SK-N-SH (cell line): ENCODE results near the gene NR5A1. TPM values are rescaled to one million over a fixed set of nuclear protein-coding genes. Genes with fewer than 3 reads are reported as not detected.

Experiments used
- CTCF ChIA-PET: fragments of 300-600, 350-600 bp; formaldehyde crosslinking; extraction: SDS; loops from one replicate; lab custom pipeline; 2021; lab: Yijun Ruan, JAX
- POLR2A ChIA-PET: fragments of 350-600 bp; sonication (Branson Sonifier 250); formaldehyde crosslinking; extraction: SDS; loops from one replicate; lab custom pipeline; 2020; ENCODE audit warnings: antibody characterized with exemption, inconsistent platforms; lab: Yijun Ruan, JAX
- DNase-seq: peaks from one replicate; pipeline ENCODE4 v3.0.0; 2012
- H2AFZ ChIP-seq: fragments of 200-600 bp; sonication (generic); 2 replicates; pipeline ENCODE4 v1.8.1; 2016; ENCODE audit warnings: antibody characterized with exemption, mild to moderate bottlenecking, low read depth
- H3F3A ChIP-seq: fragments of 200-600 bp; sonication (generic); replicated peaks from 2 replicates; pipeline ENCODE3; 2016; ENCODE audit warnings: antibody characterized with exemption, mild to moderate bottlenecking; ENCODE audit not compliant: insufficient read depth
- H3K27ac ChIP-seq, 2 experiments: fragments of 200-500 bp in 1 of 2; fragments of 200-600 bp in 1 of 2; sonication (Bioruptor generic) in 1 of 2; sonication (generic), shearing (Covaris generic) in 1 of 2; 2 replicates each; pipeline versions ENCODE4 v1.5.1 to v1.6.1; 2014 to 2016; ENCODE audit warnings: low read depth in 2 of 2, inconsistent platforms in 1 of 2, low read length in 1 of 2, mild to moderate bottlenecking in 1 of 2, mixed read lengths in 1 of 2
- H3K27me3 ChIP-seq: fragments of 200-600 bp; sonication (generic), shearing (Covaris generic); 2 replicates; pipeline ENCODE4 v1.6.1; 2016; ENCODE audit warnings: mixed run types; ENCODE audit not compliant: insufficient read depth
- H3K36me3 ChIP-seq, 2 experiments: fragments of 200-500 bp in 1 of 2; fragments of 200-600 bp in 1 of 2; sonication (Bioruptor generic) in 1 of 2; sonication (generic) in 1 of 2; replicated peaks in 1 of 2; 2 replicates each; pipeline versions ENCODE3 to v1.5.1; 2014 to 2016; ENCODE audit warnings: low read length in 1 of 2, mild to moderate bottlenecking in 1 of 2; ENCODE audit not compliant: insufficient read depth in 2 of 2, control insufficient read depth in 1 of 2
- H3K4me1 ChIP-seq, 2 experiments: fragments of 200-500 bp in 1 of 2; fragments of 200-600 bp in 1 of 2; sonication (Bioruptor generic) in 1 of 2; sonication (generic), shearing (Covaris generic) in 1 of 2; 2 replicates each; pipeline versions ENCODE4 v1.5.1 to v1.6.1; 2014 to 2016; ENCODE audit warnings: low read depth in 1 of 2, low read length in 1 of 2, mixed run types in 1 of 2; ENCODE audit not compliant: insufficient read depth in 2 of 2, control insufficient read depth in 1 of 2
- H3K4me2 ChIP-seq: fragments of 200-600 bp; sonication (generic), shearing (Covaris generic); 2 replicates; pipeline ENCODE4 v1.6.1; 2017; ENCODE audit warnings: mixed run types
- H3K4me3 ChIP-seq, 2 experiments: fragments of 200-500 bp in 1 of 2; fragments of 200-600 bp in 1 of 2; sonication (Bioruptor generic) in 1 of 2; sonication (generic), shearing (Covaris generic) in 1 of 2; 2 replicates each; pipeline versions ENCODE4 v1.5.1 to v1.8.1; 2014 to 2016; ENCODE audit warnings: low read depth in 2 of 2, inconsistent platforms in 1 of 2, low read length in 1 of 2, mild to moderate bottlenecking in 1 of 2, mixed read lengths in 1 of 2, moderate library complexity in 1 of 2
- H3K79me2 ChIP-seq: fragments of 200-600 bp; sonication (generic); 2 replicates; pipeline ENCODE4 v1.8.1; 2017; ENCODE audit warnings: mild to moderate bottlenecking; ENCODE audit not compliant: insufficient read depth
- H3K9ac ChIP-seq: fragments of 200-600 bp; sonication (generic); 2 replicates; pipeline ENCODE4 v1.6.1; 2017; ENCODE audit warnings: mixed run types
- H3K9me2 ChIP-seq: fragments of 200-600 bp; sonication (generic); 2 replicates; pipeline ENCODE4 v1.6.1; 2017; ENCODE audit warnings: mixed run types
- H3K9me3 ChIP-seq: fragments of 200-600 bp; sonication (generic); 2 replicates; pipeline ENCODE4 v1.6.1; 2017; ENCODE audit warnings: mixed run types, mild to moderate bottlenecking, moderate library complexity
- H4K20me1 ChIP-seq: fragments of 200-600 bp; sonication (generic); 2 replicates; pipeline ENCODE4 v1.6.1; 2017; ENCODE audit warnings: mild to moderate bottlenecking, mixed run types; ENCODE audit not compliant: insufficient read depth
- EP300 ChIP-seq, 2 experiments: IDR thresholded peaks; 2 replicates each; pipeline versions ENCODE4 v1.4.0 to v1.6.1; 2012; ENCODE audit warnings: borderline replicate concordance in 1 of 2, low read depth in 1 of 2, low read length in 1 of 2
- FOSL2 ChIP-seq: IDR thresholded peaks from 2 replicates; pipeline ENCODE4 v1.4.0; 2012; ENCODE audit warnings: low read depth, mild to moderate bottlenecking, moderate library complexity, borderline replicate concordance
- FOXM1 ChIP-seq: IDR thresholded peaks from 2 replicates; pipeline ENCODE4 v1.4.0; 2012; ENCODE audit warnings: low read depth, mild to moderate bottlenecking
- GABPA ChIP-seq: IDR thresholded peaks from 2 replicates; pipeline ENCODE4 v1.4.0; 2012; ENCODE audit warnings: low read depth, mild to moderate bottlenecking
- JUND ChIP-seq: IDR thresholded peaks from 2 replicates; pipeline ENCODE4 v1.4.0; 2012
- NRF1 ChIP-seq: IDR thresholded peaks from 2 replicates; pipeline ENCODE4 v1.6.1; 2012; ENCODE audit warnings: low read depth, mild to moderate bottlenecking, low read length
- POLR2AphosphoS5 ChIP-seq: IDR thresholded peaks from 2 replicates; pipeline ENCODE4 v1.6.1; 2012; ENCODE audit warnings: low read depth, low read length
- RAD21 ChIP-seq: IDR thresholded peaks from 2 replicates; pipeline ENCODE4 v1.6.1; 2012; ENCODE audit warnings: mild to moderate bottlenecking, low read length
- RFX5 ChIP-seq: IDR thresholded peaks from 2 replicates; pipeline ENCODE4 v1.6.1; 2012; ENCODE audit warnings: mild to moderate bottlenecking, improper control_type of control experiment, low read length
- RXRA ChIP-seq: IDR thresholded peaks from 2 replicates; pipeline ENCODE4 v1.4.0; 2012; ENCODE audit warnings: low read depth, mild to moderate bottlenecking, borderline replicate concordance
- SIN3A ChIP-seq: IDR thresholded peaks from 2 replicates; pipeline ENCODE4 v1.6.1; 2012; ENCODE audit warnings: low read depth, mild to moderate bottlenecking, low read length, moderate library complexity, borderline replicate concordance
- SMC3 ChIP-seq: IDR thresholded peaks from 2 replicates; pipeline ENCODE4 v1.6.1; 2012; ENCODE audit warnings: low read depth, low read length, improper control_type of control experiment
- TAF1 ChIP-seq: IDR thresholded peaks from 2 replicates; pipeline ENCODE4 v1.6.1; 2012; ENCODE audit warnings: low read depth, mild to moderate bottlenecking, low read length, moderate library complexity, borderline replicate concordance
- TCF12 ChIP-seq: IDR thresholded peaks from 2 replicates; pipeline ENCODE4 v1.4.0; 2012
- USF1 ChIP-seq: IDR thresholded peaks from 2 replicates; pipeline ENCODE4 v1.4.0; 2012; ENCODE audit warnings: low read depth, borderline replicate concordance
- ZBTB33 ChIP-seq: IDR thresholded peaks from 2 replicates; pipeline ENCODE4 v1.4.0; 2012; ENCODE audit warnings: low read depth, borderline replicate concordance
- WGBS: methylation state at CpG from one replicate; pipeline ENCODE4 v1.1.6; 2017; ENCODE audit warnings: low lambda C conversion rate; 5-methylcytosine and 5-hydroxymethylcytosine counted together
- polyA plus RNA-seq, 3 experiments: library from polyadenylated mRNA; depleted of rRNA; stranded (reverse); fragments of >200 nt; gene quantifications; 2 replicates each; pipeline ENCODE4 v1.2.3, GENCODE V29; 2012
- TF ChIP-seq, protein P1 (sequence below): IDR thresholded peaks from 2 replicates; pipeline ENCODE4 v1.4.0; 2012; ENCODE audit warnings: low read depth
- TF ChIP-seq, protein P2 (sequence below): IDR thresholded peaks from 2 replicates; pipeline ENCODE4; 2012
- TF ChIP-seq, protein P3 (sequence below): fragments of 150-350 bp; IDR thresholded peaks from 2 replicates; pipeline ENCODE4 v1.6.1; 2016; ENCODE audit warnings: mild to moderate bottlenecking, low read depth, low read length
- TF ChIP-seq, protein P4 (sequence below): fragments of 200-600 bp; sonication (generic); IDR thresholded peaks from 2 replicates; pipeline ENCODE4 v1.6.1; 2017; ENCODE audit warnings: antibody characterized with exemption, mild to moderate bottlenecking, moderate library complexity

The NR5A1 gene
- polyA plus RNA-seq, 1 of the 3 experiments (the other 2 are of a cell fraction): not detected

GRCh38 chr9:124449381-124450151 lies 57.6 kb downstream of the NR5A1 start:
- no peaks in the 10 kb centered on the region for H3K27me3 ChIP-seq
- ChIA-PET POLR2A (no interaction called here), CTCF (interaction anchor here (0.6 to 2.4 kb wide), 3 partner anchors 12 to 31 kb away, joined by 3 to 8 read pairs (median 4); no protein-coding TSS in a partner anchor)
- H3K9me2 ChIP-seq: no peaks in the 10 kb centered on the region
- no peaks in the 10 kb centered on the region for H3K9me3 ChIP-seq
- H3K27ac ChIP-seq: no peak overlapping the region
- no peaks in the 10 kb centered on the region for H4K20me1 ChIP-seq
- peak; percentile 27 for DNase-seq
- no peak overlapping the region for H2AFZ ChIP-seq
- TF ChIP-seq JUND (no peak), GABPA (no peak), POLR2AphosphoS5 (no peak), NRF1 (no peak), SIN3A (no peak), RFX5 (no peak), FOSL2 (no peak), USF1 (no peak), RXRA (no peak), TCF12 (no peak), ZBTB33 (no peak), RAD21 (no peak), FOXM1 (no peak), SMC3 (no peak), EP300 (IDR thresholded peaks at IDR 0.05; ENCODE audit: borderline replicate concordance in 1 of 2, low read depth in 1 of 2, low read length in 1 of 2) (no peak), TAF1 (no peak)
- TF ChIP-seq, protein P1, sequence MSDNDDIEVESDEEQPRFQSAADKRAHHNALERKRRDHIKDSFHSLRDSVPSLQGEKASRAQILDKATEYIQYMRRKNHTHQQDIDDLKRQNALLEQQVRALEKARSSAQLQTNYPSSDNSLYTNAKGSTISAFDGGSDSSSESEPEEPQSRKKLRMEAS: no peak
- TF ChIP-seq, protein P2, sequence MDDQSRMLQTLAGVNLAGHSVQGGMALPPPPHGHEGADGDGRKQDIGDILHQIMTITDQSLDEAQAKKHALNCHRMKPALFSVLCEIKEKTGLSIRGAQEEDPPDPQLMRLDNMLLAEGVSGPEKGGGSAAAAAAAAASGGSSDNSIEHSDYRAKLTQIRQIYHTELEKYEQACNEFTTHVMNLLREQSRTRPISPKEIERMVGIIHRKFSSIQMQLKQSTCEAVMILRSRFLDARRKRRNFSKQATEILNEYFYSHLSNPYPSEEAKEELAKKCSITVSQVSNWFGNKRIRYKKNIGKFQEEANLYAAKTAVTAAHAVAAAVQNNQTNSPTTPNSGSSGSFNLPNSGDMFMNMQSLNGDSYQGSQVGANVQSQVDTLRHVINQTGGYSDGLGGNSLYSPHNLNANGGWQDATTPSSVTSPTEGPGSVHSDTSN: no peak
- TF ChIP-seq, protein P3, sequence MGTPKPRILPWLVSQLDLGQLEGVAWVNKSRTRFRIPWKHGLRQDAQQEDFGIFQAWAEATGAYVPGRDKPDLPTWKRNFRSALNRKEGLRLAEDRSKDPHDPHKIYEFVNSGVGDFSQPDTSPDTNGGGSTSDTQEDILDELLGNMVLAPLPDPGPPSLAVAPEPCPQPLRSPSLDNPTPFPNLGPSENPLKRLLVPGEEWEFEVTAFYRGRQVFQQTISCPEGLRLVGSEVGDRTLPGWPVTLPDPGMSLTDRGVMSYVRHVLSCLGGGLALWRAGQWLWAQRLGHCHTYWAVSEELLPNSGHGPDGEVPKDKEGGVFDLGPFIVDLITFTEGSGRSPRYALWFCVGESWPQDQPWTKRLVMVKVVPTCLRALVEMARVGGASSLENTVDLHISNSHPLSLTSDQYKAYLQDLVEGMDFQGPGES: no peak
- TF ChIP-seq, protein P4, sequence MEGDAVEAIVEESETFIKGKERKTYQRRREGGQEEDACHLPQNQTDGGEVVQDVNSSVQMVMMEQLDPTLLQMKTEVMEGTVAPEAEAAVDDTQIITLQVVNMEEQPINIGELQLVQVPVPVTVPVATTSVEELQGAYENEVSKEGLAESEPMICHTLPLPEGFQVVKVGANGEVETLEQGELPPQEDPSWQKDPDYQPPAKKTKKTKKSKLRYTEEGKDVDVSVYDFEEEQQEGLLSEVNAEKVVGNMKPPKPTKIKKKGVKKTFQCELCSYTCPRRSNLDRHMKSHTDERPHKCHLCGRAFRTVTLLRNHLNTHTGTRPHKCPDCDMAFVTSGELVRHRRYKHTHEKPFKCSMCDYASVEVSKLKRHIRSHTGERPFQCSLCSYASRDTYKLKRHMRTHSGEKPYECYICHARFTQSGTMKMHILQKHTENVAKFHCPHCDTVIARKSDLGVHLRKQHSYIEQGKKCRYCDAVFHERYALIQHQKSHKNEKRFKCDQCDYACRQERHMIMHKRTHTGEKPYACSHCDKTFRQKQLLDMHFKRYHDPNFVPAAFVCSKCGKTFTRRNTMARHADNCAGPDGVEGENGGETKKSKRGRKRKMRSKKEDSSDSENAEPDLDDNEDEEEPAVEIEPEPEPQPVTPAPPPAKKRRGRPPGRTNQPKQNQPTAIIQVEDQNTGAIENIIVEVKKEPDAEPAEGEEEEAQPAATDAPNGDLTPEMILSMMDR: no peak
- no peaks in the 10 kb centered on the region for H3F3A ChIP-seq
- H3K79me2 ChIP-seq: no peaks in the 10 kb centered on the region
- WGBS: 86% methylated on average over 13 of the region's 13 CpGs
- H3K4me1 ChIP-seq: peaks cover 0 to 12% of the 10 kb centered on the region in 2 experiments; a peak in 1 of 4 replicates
- H3K9ac ChIP-seq: no peak overlapping the region
- H3K4me2 ChIP-seq: no peak overlapping the region
- H3K36me3 ChIP-seq: no peaks in the 10 kb centered on the region
- H3K4me3 ChIP-seq: no peak overlapping the region
